Activated B cell treated with CpG ODN at 0.5 μM for 24 hours (primary cell): ENCODE data around the gene RBBP7. TPM values are rescaled to one million over a fixed set of nuclear protein-coding genes. Genes with fewer than 3 reads are reported as not detected.
A peak's percentile ranks its signal among the peaks of the same experiment; 100 is the strongest.

Experiments
- ATAC-seq: fragments of 200-7000 bp; cut with Tn5 transposase; one replicate; pipeline ENCODE4 v1.10.0; 2021; ENCODE audit warnings: low read depth, mild to moderate bottlenecking, moderate library complexity
- CTCF ChIA-PET: fragments of 350-600 bp; sonication (Branson Sonifier 250); formaldehyde crosslinking; loops from one replicate; lab custom pipeline; 2021; ENCODE audit warnings: antibody characterized with exemption; lab: Charles Lee
- POLR2A ChIA-PET: fragments of 350-600 bp; sonication (Branson Sonifier 250); formaldehyde crosslinking; loops from one replicate; lab custom pipeline; 2021; ENCODE audit warnings: antibody characterized with exemption; lab: Charles Lee
- DNase-seq: peaks from one replicate; pipeline ENCODE4 v3.0.0; 2022
- H3K27ac Mint-ChIP-seq: one replicate; pipeline ENCODE4 v1.8.0; 2020; ENCODE audit warnings: mixed read lengths
- H3K27me3 Mint-ChIP-seq: one replicate; pipeline ENCODE4 v1.8.0; 2021; ENCODE audit warnings: mixed read lengths
- H3K36me3 Mint-ChIP-seq: one replicate; pipeline ENCODE4 v1.8.0; 2021; ENCODE audit warnings: low read depth, mixed read lengths
- H3K4me1 Mint-ChIP-seq: one replicate; pipeline ENCODE4 v1.8.0; 2021; ENCODE audit warnings: mixed read lengths
- H3K4me3 Mint-ChIP-seq: one replicate; pipeline ENCODE4 v1.8.0; 2020; ENCODE audit warnings: mild to moderate bottlenecking, mixed read lengths
- H3K9me3 Mint-ChIP-seq: one replicate; pipeline ENCODE4 v1.8.0; 2020; ENCODE audit warnings: mixed read lengths
- CTCF ChIP-seq: fragments of 200-600 bp; IDR thresholded peaks from one replicate; pipeline ENCODE4 v1.8.0; 2022; ENCODE audit warnings: antibody characterized with exemption, mild to moderate bottlenecking
- intact Hi-C: fragments of 100-400 bp; cut with micrococcal nuclease; formaldehyde crosslinking; loops from one replicate; pipeline ENCODE4 v1.15.1; 2024
- total RNA-seq: library from RNA; stranded (reverse); gene quantifications from 2 replicates; pipeline ENCODE4 v1.2.3, GENCODE V29; 2022

Gene RBBP7
- total RNA-seq, 1 donor from 2014 or later, result 97.9 TPM

GRCh38 chrX:16822723-16823122, 47.4 kb downstream of the RBBP7 start:
- no peaks in the 10 kb centered on the region for H3K27me3 Mint-ChIP-seq
- no peak overlapping the region for H3K4me3 Mint-ChIP-seq
- POLR2A ChIA-PET, result no interaction called here
- H3K9me3 Mint-ChIP-seq, result no peaks in the 10 kb centered on the region
- H3K27ac Mint-ChIP-seq, result no peak overlapping the region
- peaks cover 43% of the 10 kb centered on the region for H3K36me3 Mint-ChIP-seq
- no peak for DNase-seq
- ATAC-seq, result no peak
- intact Hi-C loops, result no loop called here
- TF ChIP-seq CTCF, result no peak
- H3K4me1 Mint-ChIP-seq, result no peaks in the 10 kb centered on the region
- CTCF ChIA-PET, result interaction anchor here (1.1 kb wide), 1 partner anchor 12 kb away, joined by 4 read pairs; no protein-coding TSS in a partner anchor

GRCh38 chrX:16819634-16820033, 50.5 kb downstream of the RBBP7 start:
- DNase-seq (no peak), ATAC-seq (no peak)
- H3K9me3 Mint-ChIP-seq, result no peaks in the 10 kb centered on the region
- intact Hi-C loops, result no loop called here
- no peak overlapping the region for H3K27ac Mint-ChIP-seq
- TF ChIP-seq CTCF, result no peak
- ChIA-PET CTCF (no interaction called here), POLR2A (interaction anchor here (0.6 kb wide), 1 partner anchor 36 kb away, joined by 3 read pairs; no protein-coding TSS in a partner anchor)
- H3K4me1 Mint-ChIP-seq, result no peaks in the 10 kb centered on the region
- H3K4me3 Mint-ChIP-seq, result no peak overlapping the region
- no peaks in the 10 kb centered on the region for H3K27me3 Mint-ChIP-seq
- H3K36me3 Mint-ChIP-seq, result peaks cover 39% of the 10 kb centered on the region

GRCh38 chrX:16814597-16814996, 55.6 kb downstream of the RBBP7 start:
- TF ChIP-seq CTCF, result no peak
- intact Hi-C loops, result no loop called here
- Mint-ChIP-seq H3K27me3 (no peaks in the 10 kb centered on the region), H3K4me1 (no peaks in the 10 kb centered on the region), H3K27ac (no peak overlapping the region), H3K4me3 (no peak overlapping the region), H3K36me3 (peaks cover 18% of the 10 kb centered on the region), H3K9me3 (no peaks in the 10 kb centered on the region)
- ChIA-PET CTCF (no interaction called here), POLR2A (no interaction called here)
- no peak for DNase-seq
- no peak for ATAC-seq

- no peaks in the 10 kb centered on the region for H3K27me3 Mint-ChIP-seq
- no peaks in the 10 kb centered on the region for H3K9me3 Mint-ChIP-seq
- ATAC-seq (no peak), DNase-seq (no peak)
- peaks cover 9% of the 10 kb centered on the region for H3K36me3 Mint-ChIP-seq
- peaks cover 27% of the 10 kb centered on the region for H3K4me1 Mint-ChIP-seq
- peak overlapping the region; percentile 32 for H3K27ac Mint-ChIP-seq
- POLR2A ChIA-PET, result no interaction called here
- CTCF ChIA-PET, result no interaction called here
- intact Hi-C loops, result no loop called here
- H3K4me3 Mint-ChIP-seq, result no peak overlapping the region
- no peak for TF ChIP-seq CTCF
These were observed 62.1 kb downstream of the RBBP7 start for GRCh38 chrX:16807976-16808542.

- no peaks in the 10 kb centered on the region for H3K27me3 Mint-ChIP-seq
- TF ChIP-seq CTCF, result no peak
- H3K9me3 Mint-ChIP-seq, result no peaks in the 10 kb centered on the region
- peaks cover 27% of the 10 kb centered on the region for H3K4me1 Mint-ChIP-seq
- POLR2A ChIA-PET, result no interaction called here
- no peak overlapping the region for H3K27ac Mint-ChIP-seq
- CTCF ChIA-PET, result no interaction called here
- H3K36me3 Mint-ChIP-seq, result peaks cover 6% of the 10 kb centered on the region
- no peak for ATAC-seq
- intact Hi-C loops, result no loop called here
- no peak for DNase-seq
- H3K4me3 Mint-ChIP-seq, result no peak overlapping the region
These were observed 62.6 kb downstream of the RBBP7 start for GRCh38 chrX:16807548-16807947.
